Activated B cell treated with CpG ODN at 0.5 μM for 24 hours (primary cell): Measurements from ENCODE around the gene ADAMTS3. TPM values are rescaled to one million over a fixed set of nuclear protein-coding genes. Genes with fewer than 3 reads are reported as not detected.

ENCODE experiments used
- ATAC-seq: fragments of 200-7000 bp; cut with Tn5 transposase; one replicate; pipeline ENCODE4 v1.10.0; 2021; ENCODE audit warnings: low read depth, mild to moderate bottlenecking, moderate library complexity
- CTCF ChIA-PET: fragments of 350-600 bp; sonication (Branson Sonifier 250); formaldehyde crosslinking; loops from one replicate; lab custom pipeline; 2021; ENCODE audit warnings: antibody characterized with exemption; lab: Charles Lee
- POLR2A ChIA-PET: fragments of 350-600 bp; sonication (Branson Sonifier 250); formaldehyde crosslinking; loops from one replicate; lab custom pipeline; 2021; ENCODE audit warnings: antibody characterized with exemption; lab: Charles Lee
- DNase-seq: peaks from one replicate; pipeline ENCODE4 v3.0.0; 2022
- H3K27ac Mint-ChIP-seq: one replicate; pipeline ENCODE4 v1.8.0; 2020; ENCODE audit warnings: mixed read lengths
- H3K27me3 Mint-ChIP-seq: one replicate; pipeline ENCODE4 v1.8.0; 2021; ENCODE audit warnings: mixed read lengths
- H3K36me3 Mint-ChIP-seq: one replicate; pipeline ENCODE4 v1.8.0; 2021; ENCODE audit warnings: low read depth, mixed read lengths
- H3K4me1 Mint-ChIP-seq: one replicate; pipeline ENCODE4 v1.8.0; 2021; ENCODE audit warnings: mixed read lengths
- H3K4me3 Mint-ChIP-seq: one replicate; pipeline ENCODE4 v1.8.0; 2020; ENCODE audit warnings: mild to moderate bottlenecking, mixed read lengths
- H3K9me3 Mint-ChIP-seq: one replicate; pipeline ENCODE4 v1.8.0; 2020; ENCODE audit warnings: mixed read lengths
- CTCF ChIP-seq: fragments of 200-600 bp; IDR thresholded peaks from one replicate; pipeline ENCODE4 v1.8.0; 2022; ENCODE audit warnings: antibody characterized with exemption, mild to moderate bottlenecking
- intact Hi-C: fragments of 100-400 bp; cut with micrococcal nuclease; formaldehyde crosslinking; loops from one replicate; pipeline ENCODE4 v1.15.1; 2024
- total RNA-seq: library from RNA; stranded (reverse); gene quantifications from 2 replicates; pipeline ENCODE4 v1.2.3, GENCODE V29; 2022

ADAMTS3 gene
- total RNA-seq, 1 donor from 2014 or later: not detected

GRCh38 chr4:72531322-72531721, 37.7 kb downstream of the ADAMTS3 start:
- Mint-ChIP-seq H3K4me3 (no peak overlapping the region), H3K36me3 (no peaks in the 10 kb centered on the region), H3K27me3 (no peaks in the 10 kb centered on the region), H3K9me3 (no peaks in the 10 kb centered on the region), H3K4me1 (no peaks in the 10 kb centered on the region), H3K27ac (no peak overlapping the region)
- DNase-seq (no peak), ATAC-seq (no peak)
- ChIA-PET POLR2A (no interaction called here), CTCF (no interaction called here)
- TF ChIP-seq CTCF: no peak
- intact Hi-C loops: no loop called here

GRCh38 chr4:72529148-72529822, 39.7 kb downstream of the ADAMTS3 start:
- ATAC-seq: no peak
- no peaks in the 10 kb centered on the region for H3K36me3 Mint-ChIP-seq
- intact Hi-C loops: no loop called here
- ChIA-PET POLR2A (no interaction called here), CTCF (no interaction called here)
- TF ChIP-seq CTCF: no peak
- DNase-seq: no peak
- H3K27me3 Mint-ChIP-seq: no peaks in the 10 kb centered on the region
- H3K9me3 Mint-ChIP-seq: no peaks in the 10 kb centered on the region
- H3K4me3 Mint-ChIP-seq: no peak overlapping the region
- H3K4me1 Mint-ChIP-seq: no peaks in the 10 kb centered on the region
- no peak overlapping the region for H3K27ac Mint-ChIP-seq

- DNase-seq (no peak), ATAC-seq (no peak)
- Mint-ChIP-seq H3K4me1 (no peaks in the 10 kb centered on the region), H3K36me3 (no peaks in the 10 kb centered on the region), H3K9me3 (no peaks in the 10 kb centered on the region), H3K27me3 (no peaks in the 10 kb centered on the region), H3K4me3 (no peak overlapping the region), H3K27ac (no peak overlapping the region)
- CTCF ChIA-PET: no interaction called here
- POLR2A ChIA-PET: no interaction called here
- no peak for TF ChIP-seq CTCF
- intact Hi-C loops: no loop called here
Observed at GRCh38 chr4:72527038-72527646, 41.9 kb downstream of the ADAMTS3 start.

GRCh38 chr4:72525938-72526337, 43.1 kb downstream of the ADAMTS3 start:
- no peaks in the 10 kb centered on the region for H3K36me3 Mint-ChIP-seq

More at GRCh38 chr4:72525938-72526337, 43.1 kb downstream of the ADAMTS3 start:
- ChIA-PET POLR2A (no interaction called here), CTCF (no interaction called here)
- ATAC-seq (no peak), DNase-seq (no peak)
- no peak for TF ChIP-seq CTCF
- no peaks in the 10 kb centered on the region for H3K9me3 Mint-ChIP-seq
- no peaks in the 10 kb centered on the region for H3K4me1 Mint-ChIP-seq
- H3K27ac Mint-ChIP-seq: no peak overlapping the region
- intact Hi-C loops: no loop called here
- H3K27me3 Mint-ChIP-seq: no peaks in the 10 kb centered on the region
- H3K4me3 Mint-ChIP-seq: no peak overlapping the region
